Measurements from ENCODE around the gene JAK3.
A peak's percentile ranks its signal among the peaks of the same experiment; 100 is the strongest.

DNA sequence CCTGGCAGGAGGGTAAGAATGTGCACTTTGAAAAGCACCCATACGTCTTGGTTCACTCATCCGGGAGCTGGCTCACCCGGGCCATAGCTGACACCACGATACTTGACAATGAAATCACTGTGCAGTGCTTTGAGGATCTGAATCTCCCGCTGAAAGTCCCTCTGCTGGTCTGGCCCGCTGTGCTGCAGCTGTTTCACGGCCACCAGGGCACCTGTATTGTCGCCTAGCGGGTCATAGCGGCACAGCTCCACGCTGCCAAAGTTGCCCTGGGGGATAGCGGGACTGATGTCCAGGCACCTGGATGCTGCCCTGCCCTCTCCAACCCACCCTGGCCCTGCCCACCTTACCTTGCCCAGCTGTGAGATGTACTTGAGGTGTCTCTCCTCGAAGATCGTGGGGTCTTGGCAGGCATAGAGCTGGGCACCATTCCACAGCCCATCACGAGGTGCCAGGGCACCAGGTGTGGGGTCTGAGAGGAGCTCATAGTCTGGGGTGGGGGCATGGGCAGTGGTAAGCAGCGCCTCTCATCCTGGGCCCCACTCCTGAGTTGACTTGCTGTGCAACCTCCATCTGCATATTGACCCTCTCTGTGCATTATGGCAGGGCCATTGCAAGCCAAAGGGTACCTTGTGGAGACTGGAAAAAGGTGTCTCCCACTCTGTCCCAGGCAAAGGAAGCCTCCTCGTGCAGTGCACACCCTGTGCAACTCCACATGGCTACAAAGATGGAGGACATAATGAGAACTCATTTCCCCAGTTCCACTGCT is 15.2 kb downstream of the JAK3 start:
- TF ChIP-seq, protein P1, sequence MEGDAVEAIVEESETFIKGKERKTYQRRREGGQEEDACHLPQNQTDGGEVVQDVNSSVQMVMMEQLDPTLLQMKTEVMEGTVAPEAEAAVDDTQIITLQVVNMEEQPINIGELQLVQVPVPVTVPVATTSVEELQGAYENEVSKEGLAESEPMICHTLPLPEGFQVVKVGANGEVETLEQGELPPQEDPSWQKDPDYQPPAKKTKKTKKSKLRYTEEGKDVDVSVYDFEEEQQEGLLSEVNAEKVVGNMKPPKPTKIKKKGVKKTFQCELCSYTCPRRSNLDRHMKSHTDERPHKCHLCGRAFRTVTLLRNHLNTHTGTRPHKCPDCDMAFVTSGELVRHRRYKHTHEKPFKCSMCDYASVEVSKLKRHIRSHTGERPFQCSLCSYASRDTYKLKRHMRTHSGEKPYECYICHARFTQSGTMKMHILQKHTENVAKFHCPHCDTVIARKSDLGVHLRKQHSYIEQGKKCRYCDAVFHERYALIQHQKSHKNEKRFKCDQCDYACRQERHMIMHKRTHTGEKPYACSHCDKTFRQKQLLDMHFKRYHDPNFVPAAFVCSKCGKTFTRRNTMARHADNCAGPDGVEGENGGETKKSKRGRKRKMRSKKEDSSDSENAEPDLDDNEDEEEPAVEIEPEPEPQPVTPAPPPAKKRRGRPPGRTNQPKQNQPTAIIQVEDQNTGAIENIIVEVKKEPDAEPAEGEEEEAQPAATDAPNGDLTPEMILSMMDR (IDR thresholded peaks at IDR 0.05 in 8 of 11, conservative IDR thresholded peaks at IDR 0.05 in 3 of 11) = no peak
- TF ChIP-seq POLR2AphosphoS5 (IDR thresholded peaks at IDR 0.05) (peak in 2 of 3 donors; percentile 3 to 77), POLR2A (IDR thresholded peaks at IDR 0.05) (no peak)

Data from spleen (tissue), 7 donors.